GM18517 (cell line): ENCODE measurements around the gene CS.
"Not testable (repeated sequence)": the region's sequence is repeated elsewhere in the genome, so short reads cannot be mapped to it uniquely, and the experiment has no call there.

ENCODE experiments used
- ATAC-seq: cut with Tn5 transposase; IDR thresholded peaks from one replicate; pipeline ENCODE4 v1.9.1; 2021; ENCODE audit warnings: mild to moderate bottlenecking, moderate library complexity; ENCODE audit not compliant: unreplicated experiment

Gene CS

GRCh38 chr12:56299853-56300643 lies at the start of gene CS:
CS (minus strand) TSS chr12:56300330; CDS start chr12:56300201, 129 bp downstream.
- ATAC-seq = peak; percentile 89

GRCh38 chr12:56348776-56349175 lies 48.6 kb upstream of the CS start:
- no peak for ATAC-seq

DNA sequence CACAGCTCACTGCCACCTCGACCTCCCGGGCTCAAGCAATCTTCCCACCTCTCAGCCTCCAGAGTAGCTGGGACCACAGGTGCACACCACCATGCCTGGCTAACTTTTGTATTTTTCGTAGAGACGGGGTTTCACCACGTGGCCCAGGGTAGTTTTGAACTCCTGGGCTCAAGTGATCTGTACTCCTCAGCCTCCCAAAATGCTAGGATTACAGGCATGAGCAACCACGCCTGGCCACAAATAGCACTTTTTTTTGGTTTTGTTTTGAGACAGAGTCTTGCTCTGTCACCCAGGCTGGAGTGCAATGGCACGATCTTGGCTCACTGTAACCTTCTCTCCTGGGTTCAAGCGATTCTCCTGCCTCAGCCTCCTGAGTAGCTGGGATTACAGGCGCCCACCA lies 47.1 kb upstream of the CS start:
- ATAC-seq = not testable (repeated sequence)

- no peak for ATAC-seq
These were observed 46.5 kb upstream of the CS start for GRCh38 chr12:56346675-56347074.

- not testable (repeated sequence) for ATAC-seq
These were observed 42.2 kb upstream of the CS start for GRCh38 chr12:56342290-56342689.

DNA sequence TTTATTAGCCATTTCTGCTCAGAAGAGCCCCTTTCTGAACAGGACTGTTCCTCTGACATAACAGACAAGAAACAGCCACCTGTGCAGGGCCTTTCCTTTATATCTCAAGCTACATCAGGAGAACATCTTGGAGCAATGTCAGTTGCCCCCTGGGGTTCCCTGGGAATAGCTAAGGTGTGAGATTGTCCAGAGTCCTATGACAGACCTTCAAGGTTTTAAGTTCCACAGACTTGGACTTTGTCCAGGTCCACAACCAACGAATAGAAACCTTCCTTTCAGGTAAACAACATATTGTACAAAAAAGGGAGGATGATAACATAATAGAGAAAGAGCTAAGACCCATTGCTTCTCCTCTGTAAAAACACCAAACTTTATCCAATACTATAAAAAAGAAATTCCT lies 41.5 kb upstream of the CS start:
- no peak for ATAC-seq

DNA sequence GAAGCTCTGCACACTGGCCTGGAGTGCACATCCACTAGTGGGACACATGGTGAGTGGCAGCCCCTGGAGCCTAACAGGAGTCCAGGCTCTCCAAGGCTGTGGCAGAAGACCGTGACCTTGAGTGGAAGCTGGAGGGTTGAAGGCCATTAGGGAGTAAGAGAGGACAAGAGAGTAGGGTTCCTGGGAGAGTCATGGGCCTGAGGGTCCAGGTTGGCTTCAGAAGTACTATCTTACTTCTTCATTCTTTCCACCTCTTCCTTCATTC lies 39.0 kb upstream of the CS start:
- ATAC-seq = no peak

- no peak for ATAC-seq
These were observed 38.4 kb upstream of the CS start, which contains the start of gene IL23A for GRCh38 chr12:56338308-56339157. IL23A (plus strand) TSS chr12:56338884; CDS start chr12:56339045, 161 bp downstream.

DNA sequence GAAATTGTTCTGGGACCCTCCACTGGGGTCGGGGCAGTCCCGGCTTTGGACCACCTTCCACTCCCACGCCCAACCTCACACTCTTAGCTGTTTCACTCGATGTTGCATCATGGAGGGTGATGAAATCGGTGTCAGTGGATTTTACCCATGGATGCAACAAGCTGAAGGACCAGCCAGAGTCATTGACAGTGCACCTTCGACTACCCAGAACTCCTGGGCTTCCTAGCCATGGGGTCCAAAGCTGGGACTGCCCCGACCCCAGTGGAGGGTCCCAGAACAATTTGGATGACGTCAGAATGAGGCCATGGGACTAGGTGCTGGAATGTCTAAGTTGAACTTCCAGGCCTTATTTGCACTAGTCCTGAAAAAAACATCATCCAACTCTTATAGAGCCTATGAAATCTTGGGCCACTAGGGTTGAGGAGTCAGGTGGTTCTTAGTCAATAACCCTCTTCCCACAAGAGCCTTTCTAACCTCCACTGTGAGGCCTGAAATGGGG lies 37.7 kb upstream of the CS start:
- no peak for ATAC-seq

DNA sequence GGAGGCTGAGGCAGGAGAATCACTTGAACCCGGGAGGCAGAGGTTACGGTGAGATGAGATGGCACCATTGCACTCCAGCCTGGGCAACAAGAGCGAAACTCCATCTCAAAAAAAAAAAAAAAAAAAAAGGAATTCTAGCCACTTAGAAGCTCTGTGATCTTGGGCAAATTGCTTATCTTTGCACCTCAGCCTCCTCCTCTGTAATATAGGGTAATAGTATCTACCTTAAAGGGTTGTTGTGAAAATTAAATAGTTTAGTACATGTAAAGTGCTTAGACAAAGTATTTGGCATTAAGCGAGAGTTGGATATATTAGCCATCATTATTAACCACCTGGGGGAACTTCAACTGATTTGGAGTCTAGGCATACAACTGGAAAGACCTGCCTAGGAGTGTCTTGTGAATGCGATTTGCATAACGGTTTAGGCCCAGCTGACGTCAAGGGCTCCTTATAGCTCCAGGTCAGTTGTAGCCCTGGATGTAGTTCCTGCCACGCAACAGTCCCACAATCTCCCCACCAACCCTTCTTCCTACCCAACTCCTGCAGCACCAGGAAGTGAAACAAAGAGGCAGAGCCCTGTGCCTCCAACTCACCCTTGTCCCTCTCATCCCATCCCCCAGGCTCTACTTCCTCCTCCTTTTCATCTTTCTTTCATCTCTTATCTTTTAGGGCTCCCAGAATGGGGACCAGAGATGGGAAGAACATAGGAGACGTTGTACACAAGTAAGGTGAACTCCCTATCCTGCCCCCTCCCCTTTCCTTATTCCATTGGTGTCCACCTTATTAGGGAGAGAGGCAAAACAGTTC lies 36.4 kb upstream of the CS start:
- ATAC-seq = no peak

DNA sequence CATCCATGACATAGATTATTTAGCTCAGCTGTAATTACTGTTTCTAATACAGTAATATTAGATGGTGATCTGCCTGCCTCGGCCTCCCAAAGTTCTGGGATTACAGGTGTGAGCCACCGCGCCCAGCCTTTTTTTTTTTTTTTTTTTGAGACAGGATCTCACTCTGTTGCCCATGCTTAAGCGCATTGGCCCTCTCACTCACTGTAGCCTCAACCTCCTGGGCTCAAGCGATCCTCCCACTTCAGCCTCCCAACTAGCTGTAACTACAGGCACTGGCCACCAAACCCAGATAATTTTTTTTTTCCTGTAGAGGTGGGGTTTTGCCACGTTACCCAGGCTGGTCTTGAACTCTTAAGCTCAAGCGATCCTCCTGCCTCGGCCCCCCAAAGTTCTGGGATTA lies 35.4 kb upstream of the CS start:
- ATAC-seq = not testable (repeated sequence)

DNA sequence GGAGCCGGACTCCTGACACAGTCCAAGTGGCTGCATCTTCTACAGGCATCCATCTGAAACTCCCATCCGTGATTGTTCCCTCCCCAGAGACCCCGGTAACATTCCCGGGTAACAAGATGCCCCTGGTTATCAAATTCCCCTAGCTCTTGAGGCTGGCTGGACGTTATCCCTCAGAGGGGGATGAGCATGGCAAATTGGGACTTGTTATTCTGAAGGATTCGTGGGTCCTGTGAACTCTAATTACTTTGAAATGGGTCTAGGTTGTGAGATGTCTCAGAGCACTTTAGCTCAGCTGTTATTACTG lies 34.3 kb upstream of the CS start:
- no peak for ATAC-seq

DNA sequence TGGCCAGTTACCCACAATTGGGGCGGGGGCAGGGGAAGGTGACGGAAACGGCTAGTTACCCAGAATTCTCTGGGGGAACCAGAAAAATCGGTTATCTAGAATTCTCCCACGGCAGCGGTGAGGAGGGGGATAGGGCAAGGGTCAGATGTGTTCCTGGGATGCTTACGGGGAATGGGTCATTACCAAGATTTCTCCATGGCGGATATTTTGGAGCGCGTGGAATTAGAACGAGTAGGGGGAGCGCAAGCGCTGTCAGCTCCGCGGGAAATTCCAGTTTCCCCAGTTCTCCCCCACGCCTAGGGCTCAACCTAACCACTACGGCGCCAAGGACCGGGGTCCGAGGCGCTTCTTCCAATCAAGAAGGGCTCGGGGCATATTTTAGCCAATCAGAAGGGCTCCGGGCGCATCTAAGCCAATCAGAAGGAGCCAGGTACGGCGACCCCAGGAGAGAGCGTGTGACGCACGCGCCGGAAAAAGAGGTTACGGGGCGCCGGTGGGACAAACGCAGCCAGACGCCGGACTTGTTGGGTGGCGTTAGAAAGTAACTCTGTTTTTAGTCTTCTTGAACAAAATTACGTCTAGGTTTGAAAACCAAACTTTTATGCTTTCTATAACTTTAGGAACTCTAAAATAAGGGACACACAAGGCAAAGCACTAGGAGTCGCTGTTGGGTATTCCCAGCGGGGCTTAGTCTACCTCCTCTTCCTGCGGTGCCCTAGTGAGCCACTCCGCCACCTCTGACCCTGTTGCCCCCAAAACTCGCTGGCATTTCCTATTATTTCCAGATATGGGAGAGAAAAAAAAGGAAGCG lies 33.8 kb upstream of the CS start, which contains the start of gene PAN2:
Gene PAN2 (minus strand): TSS at position 322 of the 811 bp plus-strand sequence. CDS start 906 bp downstream, outside the sequence.
- ATAC-seq = peak; percentile 90

DNA sequence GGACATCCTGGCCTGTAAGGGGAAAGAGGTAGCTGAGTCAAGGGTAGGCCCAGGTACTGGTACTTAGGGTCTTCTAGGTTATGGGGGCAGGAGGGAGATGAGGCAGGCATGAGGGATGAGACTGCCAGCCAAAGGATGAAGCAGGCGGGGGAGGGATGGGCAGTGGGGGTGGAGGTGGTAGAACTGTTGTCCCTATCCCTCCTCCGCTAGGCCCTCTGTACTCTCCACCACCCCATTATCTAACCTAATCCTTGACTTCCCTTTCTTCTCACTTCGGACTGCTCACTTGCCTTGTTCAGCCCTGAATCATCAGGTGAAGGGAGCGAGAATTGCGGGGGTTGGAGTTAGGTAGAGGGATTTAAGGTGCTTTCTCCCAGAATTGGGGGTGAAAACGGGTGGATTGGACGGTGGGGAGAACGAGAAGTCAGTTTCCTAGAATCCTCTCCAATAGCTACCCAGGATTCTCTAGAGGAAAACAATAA lies 33.1 kb upstream of the CS start:
- peak; percentile 1 for ATAC-seq

GRCh38 chr12:56332512-56333196 lies 32.5 kb upstream of the CS start:
- ATAC-seq = no peak

GRCh38 chr12:56330936-56331490 lies 30.9 kb upstream of the CS start:
- no peak for ATAC-seq

GRCh38 chr12:56326533-56326932 lies 26.4 kb upstream of the CS start:
- ATAC-seq = no peak

GRCh38 chr12:56326126-56326525 lies 26.0 kb upstream of the CS start:
- no peak for ATAC-seq

DNA sequence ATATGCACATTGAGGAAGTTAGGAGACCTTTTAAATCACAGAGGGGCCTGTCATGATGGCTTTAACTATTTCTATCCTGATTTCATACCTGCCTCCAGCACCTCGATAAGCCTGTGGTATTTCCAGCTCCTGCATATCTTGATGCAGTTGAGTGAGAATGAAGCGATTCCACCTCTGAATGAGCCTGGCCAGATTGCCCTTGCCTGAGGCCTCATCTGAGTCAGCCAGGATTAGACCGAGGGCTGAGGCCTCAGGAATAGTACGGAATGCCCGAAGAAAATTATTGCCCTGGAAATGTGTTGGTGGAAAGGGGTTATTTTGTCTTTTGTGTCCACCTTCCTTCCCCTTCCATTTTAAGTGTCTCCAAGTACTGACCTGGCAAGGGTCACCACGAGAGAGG lies 24.1 kb upstream of the CS start:
- ATAC-seq = no peak
